Measurements from ENCODE around the gene DPP6.

Gene DPP6

GRCh38 chr7:154387252-154387651, 335.1 kb downstream of the DPP6 start:
- in situ Hi-C loops (cut with MboI; ENCODE audit: low pct_unique_long_range_greater_than_20kb, low sequenced_read_pairs, unreplicated experiment), result no loop called here
- no peak for TF ChIP-seq CTCF (IDR thresholded peaks at IDR 0.05; ENCODE audit: extremely low read depth, insufficient read depth, missing control alignments)
- DNase-seq (ENCODE audit: low spot score), result no peak

GRCh38 chr7:154388412-154388811, 336.2 kb downstream of the DPP6 start:
- DNase-seq (ENCODE audit: low spot score), result no peak
- no peak for TF ChIP-seq CTCF (IDR thresholded peaks at IDR 0.05; ENCODE audit: extremely low read depth, insufficient read depth, missing control alignments)
- in situ Hi-C loops (cut with MboI; ENCODE audit: low pct_unique_long_range_greater_than_20kb, low sequenced_read_pairs, unreplicated experiment), result no loop called here

GRCh38 chr7:154388999-154389398, 336.8 kb downstream of the DPP6 start:
- in situ Hi-C loops (cut with MboI; ENCODE audit: low pct_unique_long_range_greater_than_20kb, low sequenced_read_pairs, unreplicated experiment), result no loop called here
- no peak for TF ChIP-seq CTCF (IDR thresholded peaks at IDR 0.05; ENCODE audit: extremely low read depth, insufficient read depth, missing control alignments)
- no peak for DNase-seq (ENCODE audit: low spot score)

- TF ChIP-seq CTCF (IDR thresholded peaks at IDR 0.05; ENCODE audit: extremely low read depth, insufficient read depth, missing control alignments), result no peak
- DNase-seq (ENCODE audit: low spot score), result no peak
- in situ Hi-C loops (cut with MboI; ENCODE audit: low pct_unique_long_range_greater_than_20kb, low sequenced_read_pairs, unreplicated experiment), result no loop called here
These were observed 338.8 kb downstream of the DPP6 start for GRCh38 chr7:154390961-154391360.

- no peak for DNase-seq (ENCODE audit: low spot score)
- TF ChIP-seq CTCF (IDR thresholded peaks at IDR 0.05; ENCODE audit: extremely low read depth, insufficient read depth, missing control alignments), result no peak
- in situ Hi-C loops (cut with MboI; ENCODE audit: low pct_unique_long_range_greater_than_20kb, low sequenced_read_pairs, unreplicated experiment), result no loop called here
These were observed 342.6 kb downstream of the DPP6 start for GRCh38 chr7:154394804-154395203.

GRCh38 chr7:154406312-154406711, 354.1 kb downstream of the DPP6 start:
- in situ Hi-C loops (cut with MboI; ENCODE audit: low pct_unique_long_range_greater_than_20kb, low sequenced_read_pairs, unreplicated experiment), result no loop called here
- no peak for DNase-seq (ENCODE audit: low spot score)
- TF ChIP-seq CTCF (IDR thresholded peaks at IDR 0.05; ENCODE audit: extremely low read depth, insufficient read depth, missing control alignments), result no peak

All from GM13977 (cell line).